Stomach (tissue), 4 donors: ENCODE results near the gene NDST1.

Experiments used
- POLR2AphosphoS5 ChIP-seq, 3 donors: sonication (generic); formaldehyde crosslinking; IDR thresholded peaks; one replicate each; pipeline ENCODE4 v1.6.1; 2016; ENCODE audit warnings: antibody characterized with exemption in 3 of 3
- TF ChIP-seq, protein P1 (sequence below), 7 experiments: fragments of 450-650 bp in 4 of 7; fragments of 200-600 bp in 3 of 7; sonication (generic) in 3 of 7; IDR thresholded peaks; one replicate each; pipeline ENCODE4 v1.5.1; 2016 to 2019; ENCODE audit warnings: antibody characterized with exemption in 7 of 7, control low read depth in 2 of 7, mild to moderate bottlenecking in 1 of 7

DNA sequence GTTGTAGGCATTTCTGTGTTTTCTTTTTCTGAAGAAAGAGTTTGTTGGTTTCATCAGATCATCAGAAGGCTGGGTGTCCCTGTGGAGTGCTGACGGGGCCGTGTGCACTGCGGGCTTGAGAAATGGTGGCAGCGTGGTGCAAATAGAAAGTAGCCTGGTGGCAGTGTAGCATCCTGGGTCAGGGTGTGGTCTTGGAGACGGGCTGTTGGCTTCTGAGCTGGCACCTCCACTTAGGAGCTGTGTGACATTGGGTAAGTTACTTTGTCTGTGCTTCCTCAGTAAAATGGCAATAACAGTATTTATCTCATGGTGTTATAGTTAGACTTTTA is 10.0 kb upstream of the NDST1 start:
- no peak for TF ChIP-seq POLR2AphosphoS5 (IDR thresholded peaks at IDR 0.05)
- TF ChIP-seq, protein P1, sequence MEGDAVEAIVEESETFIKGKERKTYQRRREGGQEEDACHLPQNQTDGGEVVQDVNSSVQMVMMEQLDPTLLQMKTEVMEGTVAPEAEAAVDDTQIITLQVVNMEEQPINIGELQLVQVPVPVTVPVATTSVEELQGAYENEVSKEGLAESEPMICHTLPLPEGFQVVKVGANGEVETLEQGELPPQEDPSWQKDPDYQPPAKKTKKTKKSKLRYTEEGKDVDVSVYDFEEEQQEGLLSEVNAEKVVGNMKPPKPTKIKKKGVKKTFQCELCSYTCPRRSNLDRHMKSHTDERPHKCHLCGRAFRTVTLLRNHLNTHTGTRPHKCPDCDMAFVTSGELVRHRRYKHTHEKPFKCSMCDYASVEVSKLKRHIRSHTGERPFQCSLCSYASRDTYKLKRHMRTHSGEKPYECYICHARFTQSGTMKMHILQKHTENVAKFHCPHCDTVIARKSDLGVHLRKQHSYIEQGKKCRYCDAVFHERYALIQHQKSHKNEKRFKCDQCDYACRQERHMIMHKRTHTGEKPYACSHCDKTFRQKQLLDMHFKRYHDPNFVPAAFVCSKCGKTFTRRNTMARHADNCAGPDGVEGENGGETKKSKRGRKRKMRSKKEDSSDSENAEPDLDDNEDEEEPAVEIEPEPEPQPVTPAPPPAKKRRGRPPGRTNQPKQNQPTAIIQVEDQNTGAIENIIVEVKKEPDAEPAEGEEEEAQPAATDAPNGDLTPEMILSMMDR (IDR thresholded peaks at IDR 0.05) = no peak
